H1 (cell line): ENCODE measurements around the gene KLK1. TPM values are rescaled to one million over a fixed set of nuclear protein-coding genes. Genes with fewer than 3 reads are reported as not detected.
"Not testable (repeated sequence)": the region's sequence is repeated elsewhere in the genome, so short reads cannot be mapped to it uniquely, and the experiment has no call there.

ENCODE experiments used
- CTCF ChIA-PET: fragments of 300-600 bp; sonication (Branson Sonifier 250); formaldehyde crosslinking; loops from one replicate; lab custom pipeline; 2021; ENCODE audit not compliant: partially characterized antibody; lab: Charles Lee
- POLR2A ChIA-PET: fragments of 300-600 bp; sonication (Branson Sonifier 250); formaldehyde crosslinking; loops from one replicate; lab custom pipeline; 2021; ENCODE audit warnings: inconsistent platforms; ENCODE audit not compliant: partially characterized antibody; lab: Charles Lee
- DNase-seq, 2 experiments: peaks; one replicate each; pipeline versions ENCODE4 v3.0.0 to v3.0.0-alpha.2; 2010 to 2022; ENCODE audit warnings: low spot score in 2 of 2, low read depth in 1 of 2, mixed read lengths in 1 of 2
- FAIRE-seq: peaks from 2 replicates; lab custom pipeline; 2011; peaks lifted over from hg19 to GRCh38; lab: Jason Lieb, UNC
- H2AFZ ChIP-seq: 2 replicates; pipeline ENCODE4 v1.8.1; 2012; ENCODE audit warnings: low read length, inconsistent platforms
- H2AK5ac ChIP-seq: 2 replicates; pipeline ENCODE4 v1.6.1; 2013; ENCODE audit warnings: low read depth, low read length
- H2BK120ac ChIP-seq: replicated peaks from 2 replicates; pipeline ENCODE3; 2013; ENCODE audit warnings: low read depth, low read length, inconsistent platforms
- H2BK12ac ChIP-seq: 2 replicates; pipeline ENCODE4 v1.6.1; 2013; ENCODE audit warnings: low read depth, low read length
- H2BK15ac ChIP-seq: 2 replicates; pipeline ENCODE4 v1.6.1; 2013; ENCODE audit warnings: low read length
- H2BK20ac ChIP-seq: 2 replicates; pipeline ENCODE4 v1.6.1; 2013; ENCODE audit warnings: low read length
- H2BK5ac ChIP-seq: 2 replicates; pipeline ENCODE4 v1.6.1; 2013; ENCODE audit warnings: low read depth, low read length
- H3K14ac ChIP-seq: 2 replicates; pipeline ENCODE4 v1.6.1; 2013; ENCODE audit warnings: inconsistent platforms; ENCODE audit not compliant: insufficient read length
- H3K18ac ChIP-seq: 2 replicates; pipeline ENCODE4 v1.6.1; 2013; ENCODE audit warnings: low read length; ENCODE audit errors: extremely low read depth
- H3K23ac ChIP-seq: 2 replicates; pipeline ENCODE4 v1.6.1; 2013; ENCODE audit warnings: inconsistent platforms; ENCODE audit not compliant: insufficient read length
- H3K23me2 ChIP-seq: 2 replicates; pipeline ENCODE4 v1.6.1; 2013; ENCODE audit warnings: low read depth, low read length
- H3K27ac ChIP-seq: 2 replicates; pipeline ENCODE4 v1.6.1; 2011; ENCODE audit warnings: low read depth, low read length, inconsistent platforms
- H3K27me3 ChIP-seq, 4 experiments: replicated peaks in 1 of 4; 1 replicate in 1 of 4; 2 replicates in 3 of 4; pipeline versions ENCODE4 v1.6.1 to v1.8.1; 2011 to 2013; ENCODE audit warnings: low read length in 3 of 4, mild to moderate bottlenecking in 3 of 4, inconsistent platforms in 2 of 4, mixed read lengths in 2 of 4, moderate library complexity in 1 of 4; ENCODE audit not compliant: control insufficient read depth in 3 of 4, insufficient read depth in 3 of 4; ENCODE audit errors: extremely low read depth in 1 of 4
- H3K36me3 ChIP-seq, 4 experiments: 2 replicates each; pipeline versions ENCODE4 v1.6.1 to v1.8.1; 2011 to 2013; ENCODE audit warnings: mild to moderate bottlenecking in 4 of 4, low read length in 3 of 4, moderate library complexity in 2 of 4, control low read depth in 1 of 4, inconsistent platforms in 1 of 4; ENCODE audit not compliant: insufficient read depth in 4 of 4, control insufficient read depth in 2 of 4
- H3K4ac ChIP-seq: replicated peaks from 2 replicates; pipeline ENCODE3; 2013; ENCODE audit warnings: low read length, low read depth, mixed read lengths, inconsistent platforms; ENCODE audit not compliant: insufficient read length
- H3K4me1 ChIP-seq, 4 experiments: replicated peaks in 1 of 4; 1 replicate in 1 of 4; 2 replicates in 3 of 4; pipeline versions ENCODE4 v1.6.1 to v1.8.1; 2011 to 2013; ENCODE audit warnings: low read length in 3 of 4, inconsistent platforms in 2 of 4, mixed read lengths in 1 of 4; ENCODE audit not compliant: insufficient read depth in 4 of 4, control insufficient read depth in 3 of 4
- H3K4me2 ChIP-seq, 2 experiments: 2 replicates each; pipeline versions ENCODE4 v1.6.1 to v1.8.1; 2011 to 2013; ENCODE audit warnings: low read depth in 2 of 2, low read length in 2 of 2, control low read depth in 1 of 2, inconsistent platforms in 1 of 2, mild to moderate bottlenecking in 1 of 2; ENCODE audit not compliant: insufficient read depth in 1 of 2
- H3K4me3 ChIP-seq, 4 experiments: fragments of 200-600, 300-600 bp in 1 of 4; sonication (generic), shearing (Covaris generic), sonication (Bioruptor Twin) in 1 of 4; 2 replicates each; pipeline versions ENCODE4 v1.5.1 to v1.8.1; 2011 to 2016; ENCODE audit warnings: low read length in 4 of 4, low read depth in 3 of 4, control low read depth in 2 of 4, inconsistent platforms in 2 of 4, mild to moderate bottlenecking in 2 of 4, mixed read lengths in 1 of 4, moderate library complexity in 1 of 4; ENCODE audit not compliant: insufficient read depth in 2 of 4; ENCODE audit errors: extremely low read depth in 1 of 4
- H3K56ac ChIP-seq: replicated peaks from 2 replicates; pipeline ENCODE3; 2013; ENCODE audit warnings: low read depth, mild to moderate bottlenecking, mixed read lengths, low read length, inconsistent platforms; ENCODE audit not compliant: insufficient read length
- H3K79me1 ChIP-seq: 2 replicates; pipeline ENCODE4 v1.6.1; 2013; ENCODE audit warnings: low read depth, low read length, control low read depth
- H3K79me2 ChIP-seq, 2 experiments: 2 replicates each; pipeline versions ENCODE4 v1.6.1 to v1.8.1; 2012 to 2013; ENCODE audit warnings: low read length in 2 of 2, mild to moderate bottlenecking in 2 of 2, inconsistent platforms in 1 of 2; ENCODE audit not compliant: insufficient read depth in 2 of 2, control insufficient read depth in 1 of 2
- H3K9ac ChIP-seq, 4 experiments: replicated peaks in 1 of 4; 1 replicate in 1 of 4; 2 replicates in 3 of 4; pipeline versions ENCODE4 v1.6.1 to v1.8.1; 2011 to 2013; ENCODE audit warnings: low read depth in 3 of 4, low read length in 3 of 4, control low read depth in 2 of 4, mild to moderate bottlenecking in 2 of 4, moderate library complexity in 2 of 4, inconsistent platforms in 1 of 4; ENCODE audit errors: extremely low read depth in 1 of 4
- H3K9me3 ChIP-seq, 2 experiments: 2 replicates each; pipeline versions ENCODE4 v1.6.1 to v1.8.1; 2012 to 2013; ENCODE audit warnings: mild to moderate bottlenecking in 2 of 2, moderate library complexity in 2 of 2, control low read depth in 1 of 2, inconsistent platforms in 1 of 2, low read depth in 1 of 2, low read length in 1 of 2, mixed read lengths in 1 of 2; ENCODE audit not compliant: insufficient read depth in 2 of 2
- H4K20me1 ChIP-seq, 2 experiments: replicated peaks in 1 of 2; 2 replicates each; pipeline versions ENCODE3 to v1.8.1; 2011 to 2013; ENCODE audit warnings: inconsistent platforms in 2 of 2, low read length in 2 of 2, mild to moderate bottlenecking in 1 of 2; ENCODE audit not compliant: insufficient read depth in 2 of 2, control insufficient read depth in 1 of 2
- H4K5ac ChIP-seq: 2 replicates; pipeline ENCODE4 v1.6.1; 2013; ENCODE audit warnings: low read length, low read depth, mixed read lengths, inconsistent platforms; ENCODE audit not compliant: insufficient read length
- H4K8ac ChIP-seq: 2 replicates; pipeline ENCODE4 v1.8.0; 2013; ENCODE audit warnings: mild to moderate bottlenecking, moderate library complexity, low read length, inconsistent platforms; ENCODE audit not compliant: insufficient read depth; ENCODE audit errors: extremely low read depth
- H4K91ac ChIP-seq: replicated peaks from 2 replicates; pipeline ENCODE3; 2013; ENCODE audit warnings: low read length, mixed read lengths, inconsistent platforms; ENCODE audit not compliant: insufficient read length
- ATF2 ChIP-seq: IDR thresholded peaks from 2 replicates; pipeline ENCODE4 v1.6.1; 2012; ENCODE audit warnings: low read length, inconsistent platforms
- BRCA1 ChIP-seq: IDR thresholded peaks from 2 replicates; pipeline ENCODE4 v1.6.1; 2012; ENCODE audit warnings: low read depth, low read length, improper control_type of control experiment
- HDAC2 ChIP-seq, 2 experiments: fragments of 300-600 bp in 1 of 2; sonication (generic) in 1 of 2; IDR thresholded peaks; 2 replicates each; pipeline ENCODE4 v1.6.1; 2011 to 2012; ENCODE audit warnings: low read depth in 2 of 2, low read length in 2 of 2, mild to moderate bottlenecking in 2 of 2, moderate library complexity in 2 of 2, borderline replicate concordance in 1 of 2, inconsistent platforms in 1 of 2
- JUND ChIP-seq: IDR thresholded peaks from 2 replicates; pipeline ENCODE4 v1.6.1; 2011; ENCODE audit warnings: mild to moderate bottlenecking, improper control_type of control experiment, low read length
- SIN3A ChIP-seq, 2 experiments: IDR thresholded peaks in 1 of 2; conservative IDR thresholded peaks in 1 of 2; 2 replicates each; pipeline ENCODE4 v1.6.1; 2011 to 2012; ENCODE audit warnings: low read length in 2 of 2, improper control_type of control experiment in 1 of 2, low read depth in 1 of 2, mild to moderate bottlenecking in 1 of 2
- TBP ChIP-seq: IDR thresholded peaks from 2 replicates; pipeline ENCODE4 v1.6.1; 2011; ENCODE audit warnings: low read depth, low read length, improper control_type of control experiment
- WGBS, 2 experiments: shearing (Covaris generic) in 1 of 2; methylation state at CpG; one replicate each; pipeline versions ENCODE4 v1.1.6 to v1.1.7; 2013 to 2015; ENCODE audit warnings: low lambda C conversion rate in 2 of 2, mixed read lengths in 2 of 2, inconsistent platforms in 1 of 2, low coverage in 1 of 2, missing lambda C conversion rate in 1 of 2; ENCODE audit not compliant: insufficient replicate concordance in 2 of 2, insufficient coverage in 1 of 2, insufficient read length in 1 of 2; ENCODE audit errors: extremely low coverage in 1 of 2, missing lambda C conversion rate in 1 of 2; 5-methylcytosine and 5-hydroxymethylcytosine counted together
- polyA plus RNA-seq, 7 experiments: library from polyadenylated mRNA; depleted of rRNA in 3 of 7; stranded (reverse) in 5 of 7; unstranded in 2 of 7; fragments of >200 nt in 5 of 7; fragments of 200-250 nt in 2 of 7; gene quantifications; 1 replicate in 5 of 7; 2 replicates in 1 of 7; 4 replicates in 1 of 7; pipeline versions ENCODE4 v1.2.1 to v1.2.3, GENCODE V29; 2011 to 2013; ENCODE audit warnings: missing spikeins in 2 of 7, mixed read lengths in 2 of 7
- total RNA-seq: library from RNA; stranded (reverse); fragmentation: NEBNext Ultra II Directional; extraction: Animal tissue kit (Norgen Biotek cat#: 25700); gene quantifications from 2 replicates; pipeline ENCODE4 v1.2.1, GENCODE V29; 2021

Gene KLK1
- total and polyA plus RNA-seq, 2 of the 8 experiments (the other 6 are each of a cell fraction or from before 2014, with no cell fraction given), result 3.4 to 4.0 TPM

DNA sequence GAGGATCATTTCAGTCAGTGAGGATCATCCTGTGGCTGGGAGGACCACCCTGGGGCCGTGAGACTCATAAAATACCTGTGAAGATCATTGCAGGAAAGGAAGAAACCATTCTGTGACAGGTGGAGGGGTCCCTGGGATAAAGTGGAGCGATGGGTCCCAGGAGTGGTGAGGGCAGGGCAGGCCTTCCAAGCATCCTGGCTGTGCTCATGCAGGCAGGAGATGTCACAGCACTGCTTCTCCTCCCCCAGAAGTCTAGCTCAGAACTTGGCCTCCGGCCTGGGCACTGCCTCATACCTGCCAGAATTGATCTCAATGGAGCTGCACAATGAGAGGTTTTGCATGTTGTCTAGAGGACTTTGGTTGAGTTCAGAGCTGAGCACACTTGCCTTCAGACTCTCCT, 11.1 kb downstream of the KLK1 start (continued):
- no peak for TF ChIP-seq ATF2
- no peak for TF ChIP-seq JUND
- TF ChIP-seq SIN3A (conservative IDR thresholded peaks at IDR 0.05 in 1 of 2, IDR thresholded peaks at IDR 0.05 in 1 of 2; ENCODE audit: low read depth in 1 of 2, low read length in 2 of 2), result no peak
- TF ChIP-seq BRCA1, result no peak
- no peak for TF ChIP-seq HDAC2 (IDR thresholded peaks at IDR 0.05; ENCODE audit: borderline replicate concordance in 1 of 2, low read depth in 2 of 2, low read length in 2 of 2)
- no peak for TF ChIP-seq TBP

- H2BK20ac ChIP-seq, H3K9me3 ChIP-seq, H4K5ac ChIP-seq, H2BK15ac ChIP-seq, H4K91ac ChIP-seq, H3K4me3 ChIP-seq, H3K27ac ChIP-seq, CTCF ChIA-PET, H4K8ac ChIP-seq, H3K36me3 ChIP-seq, H3K79me2 ChIP-seq, H4K20me1 ChIP-seq, H3K14ac ChIP-seq, H2AFZ ChIP-seq, H3K4me2 ChIP-seq, H2BK12ac ChIP-seq, H2BK5ac ChIP-seq, H2BK120ac ChIP-seq, FAIRE-seq, H3K23ac ChIP-seq, H3K4me1 ChIP-seq, H3K9ac ChIP-seq, H3K27me3 ChIP-seq, H3K4ac ChIP-seq, DNase-seq, H3K18ac ChIP-seq, H3K79me1 ChIP-seq, H3K56ac ChIP-seq: not testable (repeated sequence)
- WGBS, 2 experiments, result 71% methylated on average over 3 of the region's 3 CpGs; no CpG with 5 or more reads in 1 of the 2 experiments
- Histone ChIP-seq H3K23me2 (peaks cover 17% of the 10 kb centered on the region; the same call in 1 of the 2 replicates), H2AK5ac (peak overlapping the region; percentile 25; the same call in 1 of the 2 replicates)
- POLR2A ChIA-PET, result interaction anchor here (1.0 to 14.4 kb wide), 3 partner anchors 10 to 13 kb away, joined by 3 to 275 read pairs (median 4); no protein-coding TSS in a partner anchor
Observed at GRCh38 chr19:50811622-50812238, 11.9 kb downstream of the KLK1 start.
